Hepatocyte (in vitro differentiated cells): ENCODE data around the gene PRPF38A.

Source experiments
- CTCF ChIP-seq: fragments of 200-600 bp; sonication (generic); IDR thresholded peaks from 2 replicates; pipeline ENCODE4 v1.5.1; 2016; ENCODE audit warnings: antibody characterized with exemption, mild to moderate bottlenecking; ENCODE audit not compliant: poor library complexity
- EZH2 ChIP-seq: fragments of 200-600 bp; sonication (generic); IDR thresholded peaks from 2 replicates; pipeline ENCODE4 v1.6.1; 2016; ENCODE audit warnings: antibody characterized with exemption, mild to moderate bottlenecking, borderline replicate concordance
- EZH2phosphoT487 ChIP-seq: fragments of 200-600 bp; sonication (generic); IDR thresholded peaks from one replicate; pipeline ENCODE4 v1.6.1; 2018; ENCODE audit warnings: antibody characterized with exemption, mild to moderate bottlenecking, low read depth, moderate library complexity; ENCODE audit not compliant: unreplicated experiment, severe bottlenecking

- TF ChIP-seq CTCF, result peak; percentile 55
- TF ChIP-seq EZH2, result no peak
- TF ChIP-seq EZH2phosphoT487, result no peak
Observed at GRCh38 chr1:52404116-52404974, at the start of gene PRPF38A, which contains the start of gene ORC1.
